Measurements from ENCODE around the gene DBF4B.

DNA sequence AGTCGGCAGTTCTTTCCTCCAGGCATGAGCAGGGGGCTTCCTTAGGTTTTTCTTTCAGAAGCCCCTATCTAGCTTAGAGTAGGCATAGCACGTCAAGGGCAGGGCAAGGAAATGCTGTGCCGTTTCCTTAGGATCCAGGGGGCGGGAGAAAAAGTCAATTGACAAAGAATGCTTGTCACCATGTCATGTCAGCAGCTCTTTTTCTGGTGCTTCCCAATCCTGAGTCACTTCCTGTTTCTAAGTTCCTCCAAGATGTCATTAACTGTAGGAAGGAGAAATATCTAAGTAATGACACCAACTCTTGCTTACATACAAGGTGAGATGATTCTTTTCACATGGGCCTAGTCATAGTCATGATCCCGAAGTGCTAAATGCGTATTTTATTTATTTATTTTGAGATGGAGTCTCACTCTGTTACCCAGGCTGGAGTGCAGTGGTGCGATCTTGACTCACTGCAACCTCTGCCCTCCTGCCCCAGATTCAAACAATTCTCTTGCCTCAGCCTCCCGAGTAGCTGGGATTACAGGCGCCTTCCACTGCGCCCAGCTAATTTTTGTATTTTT, 86.5 kb downstream of the DBF4B start:
- TF ChIP-seq CTCF (conservative IDR thresholded peaks at IDR 0.05 in 1 of 2, IDR thresholded peaks at IDR 0.05 in 1 of 2; ENCODE audit: low read depth in 1 of 2, low read length in 2 of 2) (no peak), EZH2 (IDR thresholded peaks at IDR 0.05; ENCODE audit: low read length, missing control alignments) (no peak)

Measured in fibroblast of lung (primary cell).